Effector memory CD4-positive, alpha-beta T cell (primary cell): ENCODE results near the gene KCNMB1.
"Not testable (repeated sequence)": the region's sequence is repeated elsewhere in the genome, so short reads cannot be mapped to it uniquely, and the experiment has no call there.

Source experiments
- DNase-seq, 3 donors: peaks; one replicate each; pipeline ENCODE4 v3.0.0-alpha.2; 2020
- H3K27ac ChIP-seq: 2 replicates; pipeline ENCODE4 v1.7.0; 2013; ENCODE audit warnings: mild to moderate bottlenecking, low read length, moderate library complexity; ENCODE audit not compliant: insufficient read depth, poor library complexity, severe bottlenecking
- H3K27me3 ChIP-seq: replicated peaks from 2 replicates; pipeline ENCODE4 v1.7.0; 2013; ENCODE audit warnings: mild to moderate bottlenecking, low read length; ENCODE audit not compliant: insufficient read depth, control insufficient read depth, poor library complexity, severe bottlenecking
- H3K36me3 ChIP-seq: 2 replicates; pipeline ENCODE4 v1.7.0; 2013; ENCODE audit warnings: mild to moderate bottlenecking, low read length, moderate library complexity; ENCODE audit not compliant: control insufficient read depth, insufficient read depth
- H3K4me1 ChIP-seq: 2 replicates; pipeline ENCODE4 v1.7.0; 2013; ENCODE audit warnings: low read length, mild to moderate bottlenecking; ENCODE audit not compliant: control insufficient read depth, insufficient read depth, poor library complexity, severe bottlenecking
- H3K4me3 ChIP-seq: 2 replicates; pipeline ENCODE4 v1.7.0; 2013; ENCODE audit warnings: low read length, low read depth, mild to moderate bottlenecking; ENCODE audit not compliant: insufficient read depth, poor library complexity, severe bottlenecking
- H3K9me3 ChIP-seq: 2 replicates; pipeline ENCODE4 v1.7.0; 2013; ENCODE audit warnings: mild to moderate bottlenecking, low read length, moderate library complexity; ENCODE audit not compliant: control insufficient read depth

The KCNMB1 gene

GRCh38 chr5:170383227-170383626, 5.9 kb downstream of the KCNMB1 start:
- Histone ChIP-seq H3K36me3 (no peaks in the 10 kb centered on the region), H3K27me3 (peaks cover 4% of the 10 kb centered on the region), H3K4me1 (no peaks in the 10 kb centered on the region), H3K4me3 (no peak overlapping the region), H3K9me3 (no peaks in the 10 kb centered on the region), H3K27ac (no peak overlapping the region)
- no peak for DNase-seq

DNA sequence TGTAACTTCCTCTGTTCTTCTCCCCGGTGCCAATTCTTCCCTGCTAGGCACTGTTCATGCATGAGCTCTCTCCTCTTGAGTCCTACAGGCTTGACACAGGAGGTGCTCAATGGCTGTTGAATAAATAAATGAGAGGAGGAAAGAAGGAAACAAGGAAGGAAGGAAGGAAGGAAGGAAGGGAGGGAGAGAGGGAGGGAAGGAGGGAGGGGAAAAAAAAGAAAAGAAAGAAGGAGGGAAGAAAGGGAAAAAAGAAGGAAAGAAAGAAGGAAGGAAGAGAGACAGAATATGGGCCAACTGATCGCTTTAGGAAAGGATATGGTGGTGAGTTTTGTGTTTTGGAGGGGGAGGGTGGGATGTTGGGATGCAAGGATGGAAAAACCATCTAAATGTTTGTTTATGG, 6.4 kb downstream of the KCNMB1 start:
- Histone ChIP-seq H3K4me3 (no peak overlapping the region), H3K9me3 (no peaks in the 10 kb centered on the region), H3K27ac (no peak overlapping the region), H3K36me3 (no peaks in the 10 kb centered on the region), H3K4me1 (no peaks in the 10 kb centered on the region), H3K27me3 (peaks cover under 1% of the 10 kb centered on the region)
- DNase-seq: no peak

DNA sequence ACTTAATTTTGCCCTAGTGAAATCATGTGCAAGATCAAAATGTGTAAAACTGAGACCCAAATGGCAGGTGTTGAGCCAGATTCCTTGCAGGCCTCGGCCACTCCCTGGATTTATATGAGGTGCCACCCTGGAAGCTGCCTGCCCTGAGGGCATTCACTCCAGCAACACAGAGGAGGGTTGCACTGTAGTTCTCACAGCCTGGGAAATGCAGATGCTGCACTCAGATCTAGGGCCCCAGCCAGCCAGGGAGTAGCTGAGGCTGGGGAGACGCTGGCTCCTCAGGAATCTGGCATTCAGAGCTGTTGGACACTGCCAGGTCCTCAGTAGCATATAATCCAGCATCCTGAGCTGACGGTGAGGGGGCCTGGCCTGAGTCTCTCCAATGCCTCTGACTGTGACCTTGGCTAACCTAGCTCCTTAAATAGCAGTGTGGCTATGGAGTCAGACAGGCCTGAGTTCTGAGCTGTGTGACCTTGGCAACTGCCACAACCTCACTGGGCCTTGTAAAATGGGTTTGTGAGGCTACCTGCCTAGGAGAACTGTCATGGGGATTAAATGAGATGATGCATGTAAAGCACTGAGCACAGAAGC, 8.7 kb downstream of the KCNMB1 start:
- Histone ChIP-seq H3K9me3 (no peaks in the 10 kb centered on the region), H3K27me3 (no peaks in the 10 kb centered on the region), H3K27ac (no peak overlapping the region), H3K4me1 (no peaks in the 10 kb centered on the region), H3K4me3 (no peak overlapping the region), H3K36me3 (no peaks in the 10 kb centered on the region)
- no peak for DNase-seq

- Histone ChIP-seq H3K36me3 (no peaks in the 10 kb centered on the region), H3K4me3 (no peak overlapping the region), H3K9me3 (no peaks in the 10 kb centered on the region), H3K27me3 (no peaks in the 10 kb centered on the region), H3K27ac (no peak overlapping the region), H3K4me1 (no peaks in the 10 kb centered on the region)
- DNase-seq: no peak
These were observed 10.4 kb downstream of the KCNMB1 start for GRCh38 chr5:170378740-170379139.

DNA sequence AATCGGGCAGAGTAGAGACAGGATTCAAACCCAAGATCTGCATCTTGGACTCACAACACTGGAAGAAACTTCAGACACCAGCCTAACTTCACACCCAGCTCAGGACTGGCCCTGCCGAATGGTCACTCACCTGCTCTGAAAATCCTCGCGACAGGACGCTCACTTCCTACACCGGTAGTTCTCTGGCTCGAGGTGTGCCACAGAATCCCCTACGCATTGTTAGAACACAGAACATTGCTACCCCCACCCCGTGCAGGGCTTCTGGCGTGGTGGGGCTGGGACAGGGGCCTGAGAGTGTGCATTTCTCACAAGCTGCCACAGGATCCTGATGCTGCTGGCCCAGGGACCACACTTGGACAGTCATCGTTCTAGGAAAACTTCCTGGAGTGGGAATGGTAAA, 12.1 kb downstream of the KCNMB1 start:
- H3K36me3 ChIP-seq: no peaks in the 10 kb centered on the region
- H3K9me3 ChIP-seq: no peaks in the 10 kb centered on the region
- no peak overlapping the region for H3K4me3 ChIP-seq
- DNase-seq: no peak
- no peak overlapping the region for H3K27ac ChIP-seq
- H3K27me3 ChIP-seq: no peaks in the 10 kb centered on the region
- no peaks in the 10 kb centered on the region for H3K4me1 ChIP-seq

DNA sequence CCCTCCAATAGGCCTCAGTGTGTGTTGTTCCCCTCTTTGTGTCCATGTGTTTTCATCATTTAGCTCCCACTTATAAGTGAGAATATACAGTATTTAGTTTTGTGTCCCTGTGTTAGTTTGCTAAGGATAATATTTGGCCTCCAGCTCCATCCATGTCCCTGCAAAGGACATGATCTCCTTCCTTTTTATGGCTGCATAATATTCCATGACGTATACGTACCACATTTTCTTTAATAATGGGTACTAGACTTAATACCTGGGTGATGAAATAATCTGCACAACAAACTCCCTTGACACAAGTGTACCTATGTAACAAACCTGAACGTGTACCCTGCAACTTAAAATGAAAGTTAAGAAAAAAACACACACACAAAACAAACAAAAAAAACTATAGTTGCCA, 12.6 kb downstream of the KCNMB1 start:
- H3K36me3 ChIP-seq, H3K27ac ChIP-seq, H3K9me3 ChIP-seq, H3K27me3 ChIP-seq, H3K4me3 ChIP-seq, DNase-seq, H3K4me1 ChIP-seq: not testable (repeated sequence)

- no peaks in the 10 kb centered on the region for H3K9me3 ChIP-seq
- no peak for DNase-seq
- H3K36me3 ChIP-seq: no peaks in the 10 kb centered on the region
- H3K27ac ChIP-seq: no peak overlapping the region
- H3K4me3 ChIP-seq: no peak overlapping the region
- H3K4me1 ChIP-seq: no peaks in the 10 kb centered on the region
- no peaks in the 10 kb centered on the region for H3K27me3 ChIP-seq
These were observed 13.9 kb downstream of the KCNMB1 start for GRCh38 chr5:170375283-170375682.

- Histone ChIP-seq H3K27me3 (no peaks in the 10 kb centered on the region), H3K9me3 (no peaks in the 10 kb centered on the region), H3K4me1 (no peaks in the 10 kb centered on the region), H3K4me3 (no peak overlapping the region), H3K27ac (no peak overlapping the region), H3K36me3 (no peaks in the 10 kb centered on the region)
- DNase-seq: no peak
These were observed 16.2 kb downstream of the KCNMB1 start for GRCh38 chr5:170372971-170373370.

- H3K27ac ChIP-seq: no peak overlapping the region
- no peaks in the 10 kb centered on the region for H3K27me3 ChIP-seq
- no peaks in the 10 kb centered on the region for H3K36me3 ChIP-seq
- H3K9me3 ChIP-seq: no peaks in the 10 kb centered on the region
- H3K4me1 ChIP-seq: no peaks in the 10 kb centered on the region
- no peak for DNase-seq
- no peak overlapping the region for H3K4me3 ChIP-seq
These were observed 20.6 kb downstream of the KCNMB1 start for GRCh38 chr5:170368586-170368985.

DNA sequence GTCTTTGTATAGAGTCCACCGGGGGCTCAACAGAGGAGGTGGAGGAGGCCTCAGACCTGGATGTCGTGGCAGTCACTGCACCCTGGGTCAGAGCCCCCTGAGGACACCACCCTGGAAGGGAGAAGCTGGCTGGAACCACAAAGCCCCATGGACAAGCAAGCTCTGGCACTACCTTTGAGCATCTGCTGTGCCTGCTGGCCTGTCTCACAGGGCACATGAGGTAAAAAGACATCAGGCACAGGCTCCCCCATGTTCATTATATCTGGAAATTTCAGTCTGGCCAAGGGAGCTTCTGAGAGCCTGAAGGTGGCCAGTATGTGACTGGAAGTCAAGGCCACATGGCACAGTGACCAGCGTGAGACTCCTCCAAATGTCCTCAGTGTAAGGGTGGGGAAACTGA, 22.9 kb downstream of the KCNMB1 start:
- no peaks in the 10 kb centered on the region for H3K4me1 ChIP-seq
- no peak for DNase-seq

DNA sequence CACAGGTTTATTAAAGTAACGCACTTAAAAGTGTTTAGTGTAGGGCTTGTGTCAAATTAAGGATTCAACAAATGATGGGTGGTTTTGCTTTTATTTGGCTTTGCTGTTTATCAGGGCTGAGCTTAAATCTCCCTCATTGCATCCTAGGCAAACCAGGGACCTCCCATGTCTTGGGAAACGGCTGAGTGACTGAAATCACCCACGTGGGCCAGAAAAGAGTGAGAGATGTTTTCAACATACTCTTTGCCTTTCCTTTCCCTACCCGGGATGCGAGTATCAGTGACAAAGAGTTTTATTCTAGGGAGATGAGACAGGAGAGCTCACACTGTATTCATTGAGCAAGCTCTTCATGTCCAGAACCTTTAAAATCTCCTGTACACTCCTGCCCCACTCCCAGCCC, 23.3 kb downstream of the KCNMB1 start:
- Histone ChIP-seq H3K9me3 (no peaks in the 10 kb centered on the region), H3K27me3 (no peaks in the 10 kb centered on the region), H3K4me1 (no peaks in the 10 kb centered on the region), H3K27ac (no peak overlapping the region), H3K4me3 (no peak overlapping the region), H3K36me3 (no peaks in the 10 kb centered on the region)
- DNase-seq: no peak

More for the DNA sequence above, 22.9 kb downstream of the KCNMB1 start:
- Histone ChIP-seq H3K36me3 (no peaks in the 10 kb centered on the region), H3K9me3 (no peaks in the 10 kb centered on the region), H3K4me3 (no peak overlapping the region), H3K27me3 (no peaks in the 10 kb centered on the region), H3K27ac (no peak overlapping the region)
